ENCODE data around the gene GRXCR2.
"Not testable (repeated sequence)": the region's sequence is repeated elsewhere in the genome, so short reads cannot be mapped to it uniquely, and the experiment has no call there.

DNA sequence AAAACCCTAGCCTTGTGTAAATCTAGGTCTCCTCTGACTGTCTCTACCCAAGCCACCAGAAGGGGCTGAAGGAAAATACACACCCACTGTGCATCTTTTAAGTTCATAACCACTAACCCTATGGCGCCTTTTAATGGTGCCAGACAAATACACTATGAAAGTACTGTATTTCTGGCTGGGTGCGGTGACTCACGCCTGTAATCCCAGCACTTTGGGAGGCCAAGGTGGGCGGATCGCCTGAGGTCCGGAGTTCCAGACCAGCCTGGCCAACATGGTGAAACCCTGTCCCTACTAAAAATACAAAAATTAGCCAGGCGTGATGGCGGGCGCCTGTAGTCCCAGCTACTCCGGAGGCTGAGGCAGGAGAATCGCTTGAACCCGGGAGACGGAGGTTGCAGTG is 36.6 kb downstream of the GRXCR2 start:
- TF ChIP-seq OSR1 (CRISPR knock-in tag; IDR thresholded peaks at IDR 0.05); BACH2 (CRISPR knock-in tag; IDR thresholded peaks at IDR 0.05; ENCODE audit: borderline replicate concordance); ESRRG (CRISPR knock-in tag; IDR thresholded peaks at IDR 0.05); ZFP3 (CRISPR knock-in tag; IDR thresholded peaks at IDR 0.05); TCF4 (CRISPR knock-in tag; IDR thresholded peaks at IDR 0.05; ENCODE audit: borderline replicate concordance); ARNTL (CRISPR knock-in tag; IDR thresholded peaks at IDR 0.05; ENCODE audit: borderline replicate concordance, low read depth): not testable (repeated sequence)
- TF ChIP-seq, protein P1, sequence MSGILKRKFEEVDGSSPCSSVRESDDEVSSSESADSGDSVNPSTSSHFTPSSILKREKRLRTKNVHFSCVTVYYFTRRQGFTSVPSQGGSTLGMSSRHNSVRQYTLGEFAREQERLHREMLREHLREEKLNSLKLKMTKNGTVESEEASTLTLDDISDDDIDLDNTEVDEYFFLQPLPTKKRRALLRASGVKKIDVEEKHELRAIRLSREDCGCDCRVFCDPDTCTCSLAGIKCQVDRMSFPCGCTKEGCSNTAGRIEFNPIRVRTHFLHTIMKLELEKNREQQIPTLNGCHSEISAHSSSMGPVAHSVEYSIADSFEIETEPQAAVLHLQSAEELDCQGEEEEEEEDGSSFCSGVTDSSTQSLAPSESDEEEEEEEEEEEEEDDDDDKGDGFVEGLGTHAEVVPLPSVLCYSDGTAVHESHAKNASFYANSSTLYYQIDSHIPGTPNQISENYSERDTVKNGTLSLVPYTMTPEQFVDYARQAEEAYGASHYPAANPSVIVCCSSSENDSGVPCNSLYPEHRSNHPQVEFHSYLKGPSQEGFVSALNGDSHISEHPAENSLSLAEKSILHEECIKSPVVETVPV (CRISPR knock-in tag; IDR thresholded peaks at IDR 0.05) = not testable (repeated sequence)
- TF ChIP-seq, protein P2, sequence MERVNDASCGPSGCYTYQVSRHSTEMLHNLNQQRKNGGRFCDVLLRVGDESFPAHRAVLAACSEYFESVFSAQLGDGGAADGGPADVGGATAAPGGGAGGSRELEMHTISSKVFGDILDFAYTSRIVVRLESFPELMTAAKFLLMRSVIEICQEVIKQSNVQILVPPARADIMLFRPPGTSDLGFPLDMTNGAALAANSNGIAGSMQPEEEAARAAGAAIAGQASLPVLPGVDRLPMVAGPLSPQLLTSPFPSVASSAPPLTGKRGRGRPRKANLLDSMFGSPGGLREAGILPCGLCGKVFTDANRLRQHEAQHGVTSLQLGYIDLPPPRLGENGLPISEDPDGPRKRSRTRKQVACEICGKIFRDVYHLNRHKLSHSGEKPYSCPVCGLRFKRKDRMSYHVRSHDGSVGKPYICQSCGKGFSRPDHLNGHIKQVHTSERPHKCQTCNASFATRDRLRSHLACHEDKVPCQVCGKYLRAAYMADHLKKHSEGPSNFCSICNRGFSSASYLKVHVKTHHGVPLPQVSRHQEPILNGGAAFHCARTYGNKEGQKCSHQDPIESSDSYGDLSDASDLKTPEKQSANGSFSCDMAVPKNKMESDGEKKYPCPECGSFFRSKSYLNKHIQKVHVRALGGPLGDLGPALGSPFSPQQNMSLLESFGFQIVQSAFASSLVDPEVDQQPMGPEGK (CRISPR knock-in tag; IDR thresholded peaks at IDR 0.05; ENCODE audit: borderline replicate concordance) = not testable (repeated sequence)

All from SK-N-SH treated with all-trans-retinoic acid at 6 μM for 48 hours (cell line).